CD4-positive, alpha-beta T cell treated with Interferon alpha-2 for 1 hour (primary cell): Measurements from ENCODE around the gene BTG4.

ENCODE experiments used
- DNase-seq, 2 donors: peaks; one replicate each; pipeline ENCODE4 v3.0.0-alpha.2; 2020 to 2022

Gene BTG4

GRCh38 chr11:111479666-111480065 lies 32.5 kb downstream of the BTG4 start:
- DNase-seq, result no peak

DNA sequence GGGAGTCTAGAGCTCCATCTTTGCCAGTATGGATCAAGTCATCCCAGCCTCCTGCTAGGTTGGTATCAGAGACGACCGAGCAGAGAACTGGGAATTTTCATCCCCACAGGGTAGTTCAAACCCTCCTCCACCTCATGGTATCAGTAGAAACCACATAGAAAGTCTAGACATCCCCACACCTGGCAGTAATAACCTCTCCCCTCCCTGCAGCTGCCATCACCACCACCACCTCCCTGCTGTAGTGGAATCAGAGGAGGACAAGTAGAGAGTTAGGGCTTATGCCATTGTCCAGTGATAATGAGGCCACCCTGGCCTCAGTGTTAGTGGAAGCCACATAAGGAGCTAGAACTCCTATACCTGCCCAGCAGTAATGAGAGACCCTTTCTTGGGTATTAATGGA lies 34.3 kb downstream of the BTG4 start:
- DNase-seq, result no peak

DNA sequence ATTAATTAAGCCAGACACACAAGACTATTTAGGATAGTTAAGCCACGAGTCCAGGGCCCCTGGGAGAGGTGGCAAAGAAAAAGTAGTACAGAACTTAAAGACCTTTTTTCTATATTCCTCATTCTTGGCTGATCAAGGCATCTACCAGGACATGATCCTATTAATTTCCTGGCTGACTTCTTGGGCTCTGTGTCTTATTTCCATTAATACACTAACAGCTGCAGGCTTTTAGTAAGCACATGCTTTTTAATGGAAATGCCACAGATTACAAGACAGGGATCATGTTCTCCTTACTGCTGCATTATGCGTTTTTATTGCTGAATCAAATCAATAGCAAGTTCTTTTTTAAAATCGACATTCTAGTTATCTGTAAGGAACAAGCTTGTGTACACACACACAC lies 35.2 kb downstream of the BTG4 start:
- no peak for DNase-seq

DNA sequence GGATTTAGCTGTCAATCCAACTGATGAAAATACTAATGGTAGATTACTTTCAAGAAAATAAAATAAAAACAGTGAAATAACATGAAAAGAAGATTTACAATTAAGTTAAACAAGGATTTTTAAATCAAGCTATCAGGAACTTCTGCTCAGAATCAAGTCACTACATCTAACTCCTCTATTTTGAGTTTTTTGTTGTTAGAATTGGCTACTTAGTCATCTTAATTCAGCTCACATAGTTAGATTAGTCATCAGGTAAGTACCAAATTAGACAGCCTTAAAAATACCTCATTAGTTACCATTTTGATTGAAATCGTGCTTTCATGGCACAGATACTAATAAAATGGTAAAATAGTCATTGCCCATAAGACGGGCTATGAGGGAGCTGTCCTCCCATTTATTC lies 35.8 kb downstream of the BTG4 start:
- DNase-seq, result no peak

DNA sequence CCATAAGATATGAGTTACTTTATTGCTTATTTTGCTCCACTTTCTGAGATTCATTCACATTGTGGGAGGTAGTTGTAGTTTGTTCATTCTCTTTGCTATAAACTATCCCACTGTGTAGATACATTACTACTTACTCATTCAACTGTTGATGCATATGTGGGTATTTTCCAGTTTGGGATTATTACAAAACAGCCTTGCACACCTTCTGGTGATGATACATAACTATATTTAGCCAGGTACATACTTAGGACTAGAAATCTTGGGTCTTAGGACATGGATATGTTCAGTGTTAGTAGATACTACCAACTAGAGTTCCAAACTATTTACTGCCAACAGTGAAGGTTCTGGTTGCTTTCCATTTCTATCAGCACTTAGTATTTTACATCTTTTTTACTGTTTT lies 37.8 kb downstream of the BTG4 start:
- DNase-seq, result no peak

GRCh38 chr11:111472228-111472627 lies 40.0 kb downstream of the BTG4 start:
- DNase-seq, result no peak

- DNase-seq, result no peak
Observed at GRCh38 chr11:111469200-111469599, 43.0 kb downstream of the BTG4 start.

GRCh38 chr11:111466615-111467014 lies 45.6 kb downstream of the BTG4 start:
- no peak for DNase-seq

GRCh38 chr11:111465400-111465799 lies 46.8 kb downstream of the BTG4 start:
- DNase-seq, result no peak

GRCh38 chr11:111463276-111463675 lies 48.9 kb downstream of the BTG4 start:
- no peak for DNase-seq

- no peak for DNase-seq
Observed at GRCh38 chr11:111462329-111462728, 49.9 kb downstream of the BTG4 start.

DNA sequence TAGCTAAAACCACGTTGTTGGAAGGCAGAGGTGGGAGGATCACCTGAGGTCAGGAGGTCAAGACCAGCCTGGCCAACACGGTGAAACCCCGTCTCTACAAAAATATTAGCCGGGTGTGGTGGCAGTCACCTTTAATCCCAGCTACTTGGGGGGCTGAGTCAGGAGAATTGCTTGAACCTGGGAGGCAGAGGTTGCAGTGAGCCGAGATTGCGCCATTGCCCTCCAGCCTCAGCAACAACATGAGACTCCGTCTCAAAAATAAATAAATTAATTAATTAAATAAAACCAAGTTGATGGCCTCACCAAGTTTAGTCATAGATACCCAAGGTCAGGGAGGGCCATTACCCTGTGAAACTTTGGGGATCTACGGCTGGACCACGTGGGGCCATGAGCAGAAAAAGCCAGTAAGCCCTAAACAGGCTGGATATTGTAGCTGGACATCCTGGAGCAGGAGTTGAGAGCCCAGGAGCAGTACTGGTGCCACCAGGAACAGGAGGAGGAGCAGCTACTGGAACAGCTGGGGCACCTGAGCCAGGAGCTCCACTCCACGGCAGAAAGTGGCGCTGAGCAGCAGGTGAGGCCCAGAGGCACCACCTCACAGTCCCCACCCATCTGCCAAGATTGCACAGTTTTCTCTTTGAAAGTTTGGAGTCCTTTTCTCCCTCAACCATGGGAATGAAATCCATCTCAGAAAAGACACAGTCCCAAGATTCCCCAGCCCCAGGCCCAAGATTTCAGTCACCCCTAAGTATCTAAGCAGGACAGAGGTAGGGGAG lies 50.5 kb downstream of the BTG4 start:
- DNase-seq, result no peak

- no peak for DNase-seq
Observed at GRCh38 chr11:111460856-111461255, 51.3 kb downstream of the BTG4 start.

GRCh38 chr11:111460340-111460739 lies 51.8 kb downstream of the BTG4 start:
- no peak for DNase-seq

DNA sequence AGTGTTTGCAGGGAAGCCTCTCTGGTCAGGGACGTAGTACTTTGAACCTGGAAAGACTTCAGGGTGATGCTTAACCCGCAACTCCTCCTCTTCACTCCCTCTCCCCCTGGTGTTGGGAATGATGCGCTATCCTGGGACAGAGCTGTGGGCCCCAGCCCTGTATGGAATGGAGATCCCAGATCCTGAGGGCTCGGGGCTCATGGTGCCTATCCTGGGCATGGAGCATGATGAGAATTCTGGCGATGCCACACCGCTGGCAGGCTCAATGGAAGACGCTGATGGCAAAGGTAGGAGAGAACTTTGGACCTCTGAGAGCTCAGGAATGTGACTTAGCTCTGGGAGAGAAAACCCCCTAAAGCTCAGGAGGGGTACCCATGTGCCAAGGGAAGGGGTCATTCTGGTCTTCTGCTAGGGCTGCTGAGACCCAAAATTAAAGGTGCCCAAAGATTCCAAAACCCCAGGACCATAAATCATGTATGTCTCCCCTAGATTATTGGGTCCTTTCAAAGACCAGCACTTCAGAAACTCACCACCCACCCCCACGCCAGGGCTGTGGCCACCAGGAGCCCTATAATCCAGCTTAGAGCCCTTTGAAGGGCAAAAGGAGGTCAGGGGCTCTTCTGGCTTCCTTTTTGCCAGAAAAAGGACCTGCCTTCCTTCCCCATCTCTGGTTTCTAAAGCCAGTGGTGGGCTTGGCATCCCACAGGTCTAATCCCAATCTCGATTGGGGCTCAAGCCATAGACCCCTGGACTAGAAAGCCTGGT lies 52.5 kb downstream of the BTG4 start:
- no peak for DNase-seq

GRCh38 chr11:111457731-111458368 lies 54.3 kb downstream of the BTG4 start:
- DNase-seq, result no peak

- no peak for DNase-seq
Observed at GRCh38 chr11:111456859-111457730, 55.1 kb downstream of the BTG4 start.

DNA sequence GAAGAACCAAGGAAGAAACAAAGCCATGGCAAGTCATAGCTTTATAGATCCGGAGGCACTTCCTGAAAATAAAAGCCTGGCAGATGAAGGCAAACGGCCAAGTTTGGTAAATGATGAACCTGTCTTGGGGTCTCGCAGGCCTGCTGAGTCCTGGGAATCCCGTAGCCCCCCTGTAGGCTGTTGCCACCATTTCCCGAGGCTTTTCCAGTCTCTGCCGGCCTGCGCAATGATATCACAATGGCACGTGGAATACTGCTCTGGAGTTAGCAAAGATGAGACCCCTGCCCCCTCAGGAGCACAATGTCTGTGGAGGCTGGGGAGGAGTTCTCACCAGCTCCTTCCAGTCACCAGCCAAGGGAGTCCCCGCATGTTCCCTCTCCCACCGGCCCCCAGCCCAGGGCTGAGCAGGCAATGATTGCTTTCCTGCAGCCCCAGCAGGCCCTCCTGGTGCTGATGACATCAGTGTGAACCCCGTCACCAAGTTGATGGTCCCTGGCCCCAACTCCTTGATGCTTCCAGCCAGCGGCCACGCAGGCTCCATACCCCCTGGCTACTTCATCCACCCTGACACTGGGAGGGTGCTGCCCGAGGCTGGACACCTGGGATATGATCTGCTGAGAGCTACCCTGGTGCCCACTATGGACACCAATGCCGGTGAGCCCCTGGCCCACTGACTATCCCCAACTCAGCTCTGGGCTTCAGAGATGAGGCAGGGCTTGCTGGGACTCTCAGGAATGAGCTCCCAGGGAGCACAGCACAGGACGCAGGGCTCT lies 55.9 kb downstream of the BTG4 start:
- no peak for DNase-seq

DNA sequence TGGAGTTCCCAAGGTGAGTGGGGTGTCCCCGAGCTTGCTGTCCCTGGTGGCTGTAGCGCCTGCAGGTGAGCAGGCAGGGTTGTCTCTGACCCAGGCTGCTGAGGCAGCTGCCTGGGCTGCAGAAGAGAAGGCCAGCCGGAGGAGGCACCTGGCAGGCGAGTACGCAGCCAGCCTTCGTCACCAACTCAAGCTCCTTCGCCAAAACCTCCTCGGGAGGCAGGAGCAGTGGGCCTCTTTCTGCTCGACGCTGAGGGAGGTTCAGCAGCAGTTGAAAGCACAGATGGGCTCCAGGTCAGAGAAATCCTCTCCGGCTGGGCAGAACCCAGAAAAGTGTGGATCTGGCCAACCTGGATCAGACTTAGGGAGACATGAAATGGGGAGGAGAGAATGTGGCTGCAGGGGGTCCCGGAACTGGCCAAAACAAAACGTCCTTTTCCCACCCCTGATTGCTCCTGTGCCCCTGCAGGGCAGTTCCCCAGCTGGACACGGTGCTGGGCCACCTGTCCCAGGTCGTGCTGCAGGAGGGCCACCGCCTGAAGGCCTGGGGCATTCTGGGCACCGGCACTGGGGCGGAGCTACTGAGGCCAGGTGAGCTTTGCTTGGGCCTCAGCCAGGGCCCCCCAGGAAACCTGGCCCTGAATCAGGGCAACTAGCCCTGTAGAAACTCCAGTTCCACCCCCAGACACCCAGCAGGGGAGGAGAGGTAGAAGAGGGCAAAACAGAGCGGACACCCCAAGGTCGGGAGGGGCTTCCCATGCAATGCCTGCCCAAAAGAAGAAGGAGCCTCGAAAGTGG lies 56.7 kb downstream of the BTG4 start:
- DNase-seq, result no peak

GRCh38 chr11:111454561-111455192 lies 57.5 kb downstream of the BTG4 start:
- DNase-seq, result peak in 1 of 2 donors; percentile 20
